H9 (cell line): Measurements from ENCODE around the gene ATRIP. TPM values are rescaled to one million over a fixed set of nuclear protein-coding genes. Genes with fewer than 3 reads are reported as not detected.

Experiments
- DNase-seq: peaks from one replicate; pipeline ENCODE4 v3.0.0-alpha.2; 2017
- H2AFZ ChIP-seq: one replicate; pipeline ENCODE4 v1.6.1; 2013; ENCODE audit warnings: mild to moderate bottlenecking, low read length, control low read depth, moderate library complexity
- H2AK5ac ChIP-seq: 2 replicates; pipeline ENCODE4 v1.6.1; 2013; ENCODE audit warnings: low read length, control low read depth, mixed read lengths; ENCODE audit not compliant: insufficient read length
- H2BK120ac ChIP-seq: one replicate; pipeline ENCODE4 v1.6.1; 2013; ENCODE audit warnings: low read depth, mild to moderate bottlenecking, low read length, control low read depth, inconsistent platforms; ENCODE audit not compliant: poor library complexity, severe bottlenecking
- H2BK12ac ChIP-seq: 2 replicates; pipeline ENCODE4 v1.6.1; 2013; ENCODE audit warnings: low read length, control low read depth, mixed read lengths, low read depth; ENCODE audit not compliant: insufficient read length
- H2BK15ac ChIP-seq: 2 replicates; pipeline ENCODE4 v1.6.1; 2013; ENCODE audit warnings: low read depth, low read length, control low read depth
- H2BK20ac ChIP-seq: one replicate; pipeline ENCODE4 v1.6.1; 2013; ENCODE audit warnings: low read depth, mild to moderate bottlenecking, low read length, control low read depth, inconsistent platforms; ENCODE audit not compliant: poor library complexity, severe bottlenecking
- H2BK5ac ChIP-seq: 2 replicates; pipeline ENCODE4 v1.6.1; 2013; ENCODE audit warnings: low read length, control low read depth, mixed read lengths; ENCODE audit not compliant: insufficient read length
- H3K14ac ChIP-seq: 2 replicates; pipeline ENCODE4 v1.6.1; 2013; ENCODE audit warnings: low read length, control low read depth; ENCODE audit not compliant: insufficient read depth
- H3K18ac ChIP-seq: 2 replicates; pipeline ENCODE4 v1.6.1; 2013; ENCODE audit warnings: low read depth, mild to moderate bottlenecking, mixed read lengths, low read length, control low read depth; ENCODE audit not compliant: insufficient read length
- H3K23ac ChIP-seq: 2 replicates; pipeline ENCODE4 v1.6.1; 2013; ENCODE audit warnings: low read length, control low read depth, mixed read lengths, low read depth; ENCODE audit not compliant: insufficient read length
- H3K23me2 ChIP-seq: 2 replicates; pipeline ENCODE4 v1.6.1; 2013; ENCODE audit warnings: low read depth, mild to moderate bottlenecking, mixed read lengths, low read length, control low read depth; ENCODE audit not compliant: insufficient read length, poor library complexity, severe bottlenecking
- H3K27ac ChIP-seq: 2 replicates; pipeline ENCODE4 v1.5.1; 2013; ENCODE audit warnings: low read length, control low read depth, mixed read lengths, low read depth; ENCODE audit not compliant: insufficient read length
- H3K27me3 ChIP-seq: 2 replicates; pipeline ENCODE4 v1.6.1; 2013; ENCODE audit warnings: low read length, control low read depth, inconsistent platforms; ENCODE audit not compliant: insufficient read depth
- H3K4ac ChIP-seq: 2 replicates; pipeline ENCODE4 v1.6.1; 2013; ENCODE audit warnings: low read depth, mild to moderate bottlenecking, control low read depth, inconsistent platforms, low read length, moderate library complexity
- H3K4me1 ChIP-seq: 2 replicates; pipeline ENCODE4 v1.6.1; 2013; ENCODE audit warnings: low read length, control low read depth, inconsistent platforms; ENCODE audit not compliant: insufficient read depth
- H3K4me2 ChIP-seq: 2 replicates; pipeline ENCODE4 v1.6.1; 2013; ENCODE audit warnings: low read length, control low read depth, mixed read lengths; ENCODE audit not compliant: insufficient read length, insufficient read depth
- H3K56ac ChIP-seq: 2 replicates; pipeline ENCODE4 v1.6.1; 2013; ENCODE audit warnings: low read depth, mild to moderate bottlenecking, mixed read lengths, low read length, control low read depth; ENCODE audit not compliant: insufficient read length
- H3K79me1 ChIP-seq: 2 replicates; pipeline ENCODE4 v1.6.1; 2013; ENCODE audit warnings: low read depth, mild to moderate bottlenecking, moderate library complexity, low read length, control low read depth, inconsistent platforms; ENCODE audit not compliant: insufficient read depth, poor library complexity, severe bottlenecking
- H3K79me2 ChIP-seq: 2 replicates; pipeline ENCODE4 v1.6.1; 2013; ENCODE audit warnings: low read length, control low read depth, inconsistent platforms; ENCODE audit not compliant: insufficient read depth
- H3K9ac ChIP-seq: 2 replicates; pipeline ENCODE4 v1.6.1; 2013; ENCODE audit warnings: low read length, control low read depth, mixed read lengths; ENCODE audit not compliant: insufficient read length; ENCODE audit errors: extremely low read depth
- H3K9me3 ChIP-seq: one replicate; pipeline ENCODE4 v1.6.1; 2013; ENCODE audit warnings: low read depth, low read length, inconsistent platforms; ENCODE audit not compliant: control insufficient read depth
- H3T11ph ChIP-seq: one replicate; pipeline ENCODE4 v1.6.1; 2013; ENCODE audit warnings: mild to moderate bottlenecking, low read length, control low read depth, inconsistent platforms
- H4K20me1 ChIP-seq: one replicate; pipeline ENCODE4 v1.6.1; 2013; ENCODE audit not compliant: control insufficient read depth, insufficient read length, insufficient read depth
- H4K5ac ChIP-seq: 2 replicates; pipeline ENCODE4 v1.6.1; 2013; ENCODE audit warnings: low read depth, mild to moderate bottlenecking, mixed read lengths, low read length, control low read depth; ENCODE audit not compliant: insufficient read length
- H4K8ac ChIP-seq: replicated peaks from 2 replicates; pipeline ENCODE4 v1.6.1; 2013; ENCODE audit warnings: low read length, control low read depth, mixed read lengths, low read depth; ENCODE audit not compliant: insufficient read length
- H4K91ac ChIP-seq: 2 replicates; pipeline ENCODE4 v1.6.1; 2013; ENCODE audit warnings: low read depth, mild to moderate bottlenecking, moderate library complexity, mixed read lengths, low read length, control low read depth; ENCODE audit not compliant: insufficient read length
- H3K27ac Mint-ChIP-seq, 3 experiments: 2 replicates in 2 of 3; 3 replicates in 1 of 3; pipeline ENCODE4 v1.8.0; 2020 to 2021; ENCODE audit warnings: mixed read lengths in 3 of 3, mild to moderate bottlenecking in 1 of 3, moderate library complexity in 1 of 3
- H3K27me3 Mint-ChIP-seq: 2 replicates; pipeline ENCODE4 v1.8.0; 2021; ENCODE audit warnings: low read depth, mild to moderate bottlenecking, moderate library complexity, mixed read lengths
- H3K36me3 Mint-ChIP-seq, 3 experiments: 2 replicates in 2 of 3; 3 replicates in 1 of 3; pipeline ENCODE4 v1.8.0; 2020 to 2021; ENCODE audit warnings: low read depth in 3 of 3, mixed read lengths in 3 of 3; ENCODE audit not compliant: insufficient read depth in 1 of 3
- H3K4me1 Mint-ChIP-seq, 2 experiments: 2 replicates each; pipeline ENCODE4 v1.8.0; 2020; ENCODE audit warnings: mixed read lengths in 2 of 2
- H3K4me3 Mint-ChIP-seq, 2 experiments: 2 replicates in 1 of 2; 3 replicates in 1 of 2; pipeline ENCODE4 v1.8.0; 2020 to 2021; ENCODE audit warnings: mild to moderate bottlenecking in 2 of 2, mixed read lengths in 2 of 2, moderate library complexity in 1 of 2
- H3K9me3 Mint-ChIP-seq, 2 experiments: 2 replicates in 1 of 2; 3 replicates in 1 of 2; pipeline ENCODE4 v1.8.0; 2020; ENCODE audit warnings: mild to moderate bottlenecking in 2 of 2, mixed read lengths in 2 of 2, moderate library complexity in 1 of 2
- CTCF ChIP-seq: fragments of 200-600 bp; sonication (generic); conservative IDR thresholded peaks from 3 replicates; pipeline ENCODE4 v1.8.0; 2021; ENCODE audit warnings: antibody characterized with exemption, mild to moderate bottlenecking
- WGBS: extraction: QIAGEN DNeasy Blood & Tissue Kit; methylation state at CpG from one replicate; pipeline ENCODE4 v1.1.7; 2013; ENCODE audit warnings: missing lambda C conversion rate, low lambda C conversion rate, mixed read lengths; ENCODE audit not compliant: insufficient read length; ENCODE audit errors: extremely low coverage; 5-methylcytosine and 5-hydroxymethylcytosine counted together
- total RNA-seq: library from RNA; stranded (reverse); gene quantifications from 2 replicates; pipeline ENCODE4 v1.2.1, GENCODE V29; 2021

The ATRIP gene
- total RNA-seq, 1 experiment from 2014 or later = 16.3 TPM

- H3K9me3 Mint-ChIP-seq = no peaks in the 10 kb centered on the region; a peak in 1 of 5 replicates
- H3K18ac ChIP-seq = no peak overlapping the region
- no peak overlapping the region for H2AK5ac ChIP-seq
- no peak for DNase-seq
- no peaks in the 10 kb centered on the region; the same call in 1 of the 2 replicates for H3K79me2 ChIP-seq
- H3K4me3 Mint-ChIP-seq = peak overlapping the region in 1 of 2 experiments; percentile 27; a peak in 1 of 5 replicates
- no peak overlapping the region for H3T11ph ChIP-seq
- no peak overlapping the region for H3K4ac ChIP-seq
- H2BK15ac ChIP-seq = no peak overlapping the region
- no peak overlapping the region for H3K23ac ChIP-seq
- no peak overlapping the region for H2BK120ac ChIP-seq
- H3K4me2 ChIP-seq = no peak overlapping the region
- peak overlapping the region; percentile 28 to 88 (median 71); a peak in 3 of 7 replicates for H3K27ac Mint-ChIP-seq
- H3K23me2 ChIP-seq = peaks cover 5% of the 10 kb centered on the region
- H3K79me1 ChIP-seq = no peaks in the 10 kb centered on the region
- no peak overlapping the region for H3K27ac ChIP-seq
- H2BK5ac ChIP-seq = no peak overlapping the region
- WGBS = no CpG with 5 or more reads among the region's 1 CpG
- H3K27me3 ChIP-seq = no peaks in the 10 kb centered on the region
- H3K27me3 Mint-ChIP-seq = no peaks in the 10 kb centered on the region; the same call in 1 of the 2 replicates
- peaks cover 15 to 32% (median 30%) of the 10 kb centered on the region in 3 experiments for H3K36me3 Mint-ChIP-seq
- no peak overlapping the region for H2BK20ac ChIP-seq
- H3K9ac ChIP-seq = no peak overlapping the region
- no peak overlapping the region for H4K5ac ChIP-seq
- H4K20me1 ChIP-seq = no peaks in the 10 kb centered on the region
- H3K9me3 ChIP-seq = no peaks in the 10 kb centered on the region
- no peak overlapping the region for H2BK12ac ChIP-seq
- H3K4me1 Mint-ChIP-seq = peaks cover 29 to 41% of the 10 kb centered on the region in 2 experiments
- no peak overlapping the region for H4K91ac ChIP-seq
- H3K4me1 ChIP-seq = peaks cover 4% of the 10 kb centered on the region; the same call in 1 of the 2 replicates
- no peak overlapping the region for H4K8ac ChIP-seq
- H3K56ac ChIP-seq = no peak overlapping the region
- no peak overlapping the region for H3K14ac ChIP-seq
- no peak for TF ChIP-seq CTCF
- H2AFZ ChIP-seq = no peak overlapping the region
These were observed 23.7 kb downstream of the ATRIP start for GRCh38 chr3:48470286-48470685.
